Skeletal muscle tissue (tissue), 4 donors: ENCODE data around the gene MTUS2. TPM values are rescaled to one million over a fixed set of nuclear protein-coding genes. Genes with fewer than 3 reads are reported as not detected.
A peak's percentile ranks its signal among the peaks of the same experiment; 100 is the strongest.

ENCODE experiments used
- H3K27ac ChIP-seq: one replicate; pipeline ENCODE4 v1.7.0; 2013; ENCODE audit warnings: mild to moderate bottlenecking, low read depth, low read length, inconsistent platforms
- H3K27me3 ChIP-seq, 3 donors: one replicate each; pipeline ENCODE4 v1.7.0; 2013; ENCODE audit warnings: low read length in 3 of 3; ENCODE audit not compliant: control insufficient read depth in 3 of 3, insufficient read depth in 3 of 3
- H3K36me3 ChIP-seq, 3 donors: one replicate each; pipeline ENCODE4 v1.7.0; 2013; ENCODE audit warnings: low read length in 3 of 3; ENCODE audit not compliant: control insufficient read depth in 3 of 3, insufficient read depth in 3 of 3
- H3K4me1 ChIP-seq, 3 donors: one replicate each; pipeline ENCODE4 v1.7.0; 2013; ENCODE audit warnings: low read length in 3 of 3, mild to moderate bottlenecking in 3 of 3; ENCODE audit not compliant: control insufficient read depth in 3 of 3, insufficient read depth in 3 of 3
- H3K4me3 ChIP-seq, 3 donors: one replicate each; pipeline ENCODE4 v1.7.0; 2013; ENCODE audit warnings: low read length in 3 of 3
- H3K9ac ChIP-seq, 3 donors: one replicate each; pipeline ENCODE4 v1.7.0; 2013; ENCODE audit warnings: low read length in 3 of 3, mild to moderate bottlenecking in 3 of 3, moderate library complexity in 2 of 3, low read depth in 1 of 3
- H3K9me3 ChIP-seq, 3 donors: one replicate each; pipeline ENCODE4 v1.7.0; 2013; ENCODE audit warnings: low read length in 3 of 3; ENCODE audit not compliant: control insufficient read depth in 3 of 3
- total RNA-seq: library from RNA; depleted of rRNA; stranded (reverse); fragments of >200 nt; gene quantifications from one replicate; pipeline ENCODE4 v1.2.3, GENCODE V29; 2014
- donor health status: Osteomylitis.

MTUS2 gene
- total RNA-seq, 1 donor from 2014 or later: 4.2 TPM

- Histone ChIP-seq H3K9me3 (no peaks in the 10 kb centered on the region), H3K27ac (no peak overlapping the region), H3K27me3 (peaks cover 0 to 5% (median 0%) of the 10 kb centered on the region in 3 donors), H3K36me3 (no peaks in the 10 kb centered on the region), H3K4me1 (no peaks in the 10 kb centered on the region), H3K4me3 (no peak overlapping the region), H3K9ac (no peak overlapping the region)
Measured at GRCh38 chr13:29422015-29422414, 601.9 kb downstream of the MTUS2 start.

GRCh38 chr13:29423050-29423449, 602.9 kb downstream of the MTUS2 start:
- H3K9me3 ChIP-seq: no peaks in the 10 kb centered on the region
- peaks cover 0 to 9% (median 0%) of the 10 kb centered on the region in 3 donors for H3K27me3 ChIP-seq
- peaks cover 0 to 3% (median 0%) of the 10 kb centered on the region in 3 donors for H3K4me1 ChIP-seq
- H3K36me3 ChIP-seq: no peaks in the 10 kb centered on the region
- H3K9ac ChIP-seq: no peak overlapping the region
- H3K4me3 ChIP-seq: no peak overlapping the region
- H3K27ac ChIP-seq: no peak overlapping the region

GRCh38 chr13:29427937-29428309, 607.8 kb downstream of the MTUS2 start:
- Histone ChIP-seq H3K4me1 (peaks cover 4 to 8% (median 7%) of the 10 kb centered on the region in 3 donors), H3K9me3 (no peaks in the 10 kb centered on the region), H3K27ac (no peak overlapping the region), H3K4me3 (peak overlapping the region; percentile 36 to 66 (median 49)), H3K9ac (peak overlapping the region in 1 of 3 donors; percentile 59), H3K36me3 (no peaks in the 10 kb centered on the region), H3K27me3 (peaks cover 0 to 16% (median 0%) of the 10 kb centered on the region in 3 donors)

GRCh38 chr13:29428310-29429181, 608.4 kb downstream of the MTUS2 start:
- H3K9me3 ChIP-seq: no peaks in the 10 kb centered on the region
- no peak overlapping the region for H3K27ac ChIP-seq
- peak overlapping the region; percentile 57 to 66 (median 59) for H3K4me3 ChIP-seq
- peaks cover 4 to 8% (median 7%) of the 10 kb centered on the region in 3 donors for H3K4me1 ChIP-seq
- peak overlapping the region in 2 of 3 donors; percentile 40 to 59 for H3K9ac ChIP-seq
- peaks cover 0 to 16% (median 0%) of the 10 kb centered on the region in 3 donors for H3K27me3 ChIP-seq
- H3K36me3 ChIP-seq: no peaks in the 10 kb centered on the region

- no peak overlapping the region for H3K4me3 ChIP-seq
Measured at GRCh38 chr13:29429286-29429900, 609.3 kb downstream of the MTUS2 start.

GRCh38 chr13:29434217-29434945, 614.2 kb downstream of the MTUS2 start:
- peak overlapping the region in 2 of 3 donors; percentile 28 to 32 for H3K4me3 ChIP-seq
- H3K4me1 ChIP-seq: peaks cover 22 to 38% (median 35%) of the 10 kb centered on the region in 3 donors

More at GRCh38 chr13:29429286-29429900, 609.3 kb downstream of the MTUS2 start:
- Histone ChIP-seq H3K4me1 (peaks cover 7 to 12% (median 8%) of the 10 kb centered on the region in 3 donors), H3K27ac (no peak overlapping the region), H3K27me3 (peaks cover 0 to 16% (median 0%) of the 10 kb centered on the region in 3 donors), H3K9me3 (no peaks in the 10 kb centered on the region), H3K36me3 (no peaks in the 10 kb centered on the region), H3K9ac (no peak overlapping the region)

GRCh38 chr13:29435125-29435911, 615.2 kb downstream of the MTUS2 start:
- Histone ChIP-seq H3K27ac (peak overlapping the region; percentile 70), H3K27me3 (no peaks in the 10 kb centered on the region), H3K9ac (peak overlapping the region in 2 of 3 donors; percentile 0 to 24), H3K4me3 (peak overlapping the region; percentile 28 to 36 (median 32)), H3K36me3 (no peaks in the 10 kb centered on the region), H3K4me1 (peaks cover 22 to 38% (median 35%) of the 10 kb centered on the region in 3 donors), H3K9me3 (no peaks in the 10 kb centered on the region)

More at GRCh38 chr13:29434217-29434945, 614.2 kb downstream of the MTUS2 start:
- peak overlapping the region; percentile 70 for H3K27ac ChIP-seq
- peak overlapping the region in 2 of 3 donors; percentile 0 to 24 for H3K9ac ChIP-seq
- H3K36me3 ChIP-seq: no peaks in the 10 kb centered on the region
- no peaks in the 10 kb centered on the region for H3K27me3 ChIP-seq
- no peaks in the 10 kb centered on the region for H3K9me3 ChIP-seq

- Histone ChIP-seq H3K36me3 (no peaks in the 10 kb centered on the region), H3K9me3 (no peaks in the 10 kb centered on the region), H3K27ac (no peak overlapping the region), H3K9ac (no peak overlapping the region), H3K27me3 (no peaks in the 10 kb centered on the region), H3K4me3 (no peak overlapping the region), H3K4me1 (peaks cover 22 to 38% (median 35%) of the 10 kb centered on the region in 3 donors)
Measured at GRCh38 chr13:29436291-29436690, 616.2 kb downstream of the MTUS2 start.

GRCh38 chr13:29436721-29437280, 616.7 kb downstream of the MTUS2 start:
- H3K9ac ChIP-seq: no peak overlapping the region
- no peaks in the 10 kb centered on the region for H3K9me3 ChIP-seq
- no peak overlapping the region for H3K27ac ChIP-seq
- peaks cover 0 to 3% (median 0%) of the 10 kb centered on the region in 3 donors for H3K27me3 ChIP-seq
- H3K4me1 ChIP-seq: peaks cover 22 to 38% (median 35%) of the 10 kb centered on the region in 3 donors
- H3K4me3 ChIP-seq: no peak overlapping the region
- no peaks in the 10 kb centered on the region for H3K36me3 ChIP-seq
